Activated gamma-delta T cell treated with anti-CD3 and anti-CD28 coated beads, Interleukin-2, amount 50 U/mL, for 16 hours (primary cell): ENCODE results near the gene RPS18.
A peak's percentile ranks its signal among the peaks of the same experiment; 100 is the strongest.

Experiments
- DNase-seq: peaks from one replicate; pipeline ENCODE4 v3.0.0-alpha.2; 2020; ENCODE audit warnings: low read depth

RPS18 gene

GRCh38 chr6:33289784-33290315, 18.0 kb downstream of the RPS18 start:
- no peak for DNase-seq

GRCh38 chr6:33290459-33290858, 18.6 kb downstream of the RPS18 start:
- no peak for DNase-seq

GRCh38 chr6:33292996-33293682, 21.3 kb downstream of the RPS18 start:
- DNase-seq: no peak

- DNase-seq: no peak
Observed at GRCh38 chr6:33294086-33294823, 22.4 kb downstream of the RPS18 start.

- DNase-seq: no peak
Observed at GRCh38 chr6:33295621-33296369, 23.9 kb downstream of the RPS18 start.

- DNase-seq: no peak
Observed at GRCh38 chr6:33296797-33297405, 25.0 kb downstream of the RPS18 start.

GRCh38 chr6:33297406-33297955, 25.6 kb downstream of the RPS18 start:
- DNase-seq: no peak

GRCh38 chr6:33297956-33298772, 26.3 kb downstream of the RPS18 start:
- DNase-seq: no peak

GRCh38 chr6:33298773-33299236, 26.9 kb downstream of the RPS18 start, which contains the start of gene RGL2:
Gene RGL2 (minus strand): TSS chr6:33298942. CDS start chr6:33298610, 332 bp downstream.
- DNase-seq: peak; percentile 48

- DNase-seq: peak; percentile 91
Observed at GRCh38 chr6:33299237-33299944, 27.5 kb downstream of the RPS18 start.

- no peak for DNase-seq
Observed at GRCh38 chr6:33301877-33302276, 30.0 kb downstream of the RPS18 start.

- DNase-seq: no peak
Observed at GRCh38 chr6:33304216-33304615, 32.3 kb downstream of the RPS18 start.

- DNase-seq: no peak
Observed at GRCh38 chr6:33305052-33305451, 33.2 kb downstream of the RPS18 start.

- no peak for DNase-seq
Observed at GRCh38 chr6:33306356-33306755, 34.5 kb downstream of the RPS18 start.

- DNase-seq: peak; percentile 74
Observed at GRCh38 chr6:33312361-33313104, 40.7 kb downstream of the RPS18 start.

- no peak for DNase-seq
Observed at GRCh38 chr6:33313105-33313708, 41.3 kb downstream of the RPS18 start.

- peak; percentile 91 for DNase-seq
Observed at GRCh38 chr6:33313709-33314514, 42.0 kb downstream of the RPS18 start, which contains the start of gene TAPBP. Gene TAPBP (minus strand): TSS chr6:33314078. CDS start chr6:33314041, 37 bp downstream.

- peak; percentile 56 for DNase-seq
Observed at GRCh38 chr6:33314515-33314942, 42.7 kb downstream of the RPS18 start.
